Activated T-cell treated with anti-CD3 and anti-CD28 coated beads for 4 hours (primary cell): ENCODE data around the gene HK3.

Source experiments
- DNase-seq: peaks from one replicate; pipeline ENCODE4 v3.0.0-alpha.2; 2020

The HK3 gene

GRCh38 chr5:176846335-176847140 is 52.6 kb downstream of the HK3 start:
- no peak for DNase-seq

- DNase-seq: no peak
Observed at GRCh38 chr5:176845392-176845713, 53.8 kb downstream of the HK3 start.

- no peak for DNase-seq
Observed at GRCh38 chr5:176844706-176845391, 54.3 kb downstream of the HK3 start.

GRCh38 chr5:176844281-176844680 is 54.9 kb downstream of the HK3 start:
- DNase-seq: no peak

- DNase-seq: no peak
Observed at GRCh38 chr5:176843673-176844072, 55.5 kb downstream of the HK3 start.

- peak; percentile 22 for DNase-seq
Observed at GRCh38 chr5:176837707-176838115, 61.4 kb downstream of the HK3 start.

GRCh38 chr5:176836811-176837706 is 62.1 kb downstream of the HK3 start:
- no peak for DNase-seq

- DNase-seq: no peak
Observed at GRCh38 chr5:176835918-176836317, 63.2 kb downstream of the HK3 start.

GRCh38 chr5:176833286-176833685 is 65.9 kb downstream of the HK3 start:
- no peak for DNase-seq

- no peak for DNase-seq
Observed at GRCh38 chr5:176832162-176832561, 67.0 kb downstream of the HK3 start.

GRCh38 chr5:176831425-176831824 is 67.7 kb downstream of the HK3 start:
- DNase-seq: no peak

GRCh38 chr5:176830995-176831423 is 68.1 kb downstream of the HK3 start:
- no peak for DNase-seq
